Fibroblast of mammary gland (primary cell): ENCODE measurements around the gene ACOT6.
"Not testable (repeated sequence)": the region's sequence is repeated elsewhere in the genome, so short reads cannot be mapped to it uniquely, and the experiment has no call there.

Experiments used
- DNase-seq: peaks from one replicate; pipeline ENCODE4 v3.0.0-alpha.2; 2010; ENCODE audit warnings: low read depth
- H3K4me3 ChIP-seq: 2 replicates; pipeline ENCODE4 v1.5.1; 2011; ENCODE audit warnings: low read depth, mild to moderate bottlenecking, low read length, moderate library complexity; ENCODE audit not compliant: control insufficient read depth
- CTCF ChIP-seq: conservative IDR thresholded peaks from 2 replicates; pipeline ENCODE4 v1.5.1; 2011; ENCODE audit warnings: low read depth, low read length, inconsistent platforms; ENCODE audit not compliant: control insufficient read depth, insufficient read depth

ACOT6 gene

GRCh38 chr14:73570913-73571312 lies 41.4 kb upstream of the ACOT6 start:
- H3K4me3 ChIP-seq, result not testable (repeated sequence)
- DNase-seq, result peak; percentile 33
- TF ChIP-seq CTCF, result peak; percentile 47

- H3K4me3 ChIP-seq, DNase-seq: not testable (repeated sequence)
These were observed 39.3 kb upstream of the ACOT6 start for GRCh38 chr14:73573034-73573433.

- not testable (repeated sequence) for DNase-seq, H3K4me3 ChIP-seq
These were observed 38.6 kb upstream of the ACOT6 start for GRCh38 chr14:73573740-73574139.

GRCh38 chr14:73574251-73574650 lies 38.1 kb upstream of the ACOT6 start:
- H3K4me3 ChIP-seq, DNase-seq: not testable (repeated sequence)

GRCh38 chr14:73576391-73576790 lies 35.9 kb upstream of the ACOT6 start:
- no peak for TF ChIP-seq CTCF
- DNase-seq, result no peak
- H3K4me3 ChIP-seq, result no peak overlapping the region

GRCh38 chr14:73577214-73577613 lies 35.1 kb upstream of the ACOT6 start:
- DNase-seq, H3K4me3 ChIP-seq: not testable (repeated sequence)

GRCh38 chr14:73582102-73582979 lies 30.0 kb upstream of the ACOT6 start:
- H3K4me3 ChIP-seq, DNase-seq: not testable (repeated sequence)

GRCh38 chr14:73588695-73589094 lies 23.6 kb upstream of the ACOT6 start:
- H3K4me3 ChIP-seq, result no peak overlapping the region
- no peak for DNase-seq
- no peak for TF ChIP-seq CTCF

- no peak for DNase-seq
- H3K4me3 ChIP-seq, result no peak overlapping the region
- no peak for TF ChIP-seq CTCF
These were observed 23.2 kb upstream of the ACOT6 start for GRCh38 chr14:73589116-73589515.

- not testable (repeated sequence) for DNase-seq, H3K4me3 ChIP-seq
These were observed 21.7 kb upstream of the ACOT6 start for GRCh38 chr14:73590673-73591004.
